GM12801 (cell line): ENCODE data around the gene DAB2IP.

Experiments used
- CTCF ChIP-seq: IDR thresholded peaks from one replicate; pipeline ENCODE4 v1.5.1; 2011; ENCODE audit warnings: control low read depth; ENCODE audit not compliant: insufficient read length; ENCODE audit errors: extremely low read depth

Gene DAB2IP

GRCh38 chr9:121698627-121699570 is 47.5 kb downstream of the DAB2IP start:
- no peak for TF ChIP-seq CTCF

GRCh38 chr9:121699571-121700164 is 48.2 kb downstream of the DAB2IP start:
- no peak for TF ChIP-seq CTCF

GRCh38 chr9:121700165-121700831 is 48.9 kb downstream of the DAB2IP start:
- no peak for TF ChIP-seq CTCF

GRCh38 chr9:121700832-121701419 is 49.5 kb downstream of the DAB2IP start:
- TF ChIP-seq CTCF = no peak

GRCh38 chr9:121701736-121702261 is 50.4 kb downstream of the DAB2IP start:
- TF ChIP-seq CTCF = no peak

GRCh38 chr9:121703014-121703734 is 51.7 kb downstream of the DAB2IP start:
- no peak for TF ChIP-seq CTCF
